ENCODE measurements around the gene C1orf21.

- TF ChIP-seq CTCF (conservative IDR thresholded peaks at IDR 0.05 in 1 of 2, IDR thresholded peaks at IDR 0.05 in 1 of 2; ENCODE audit: low read depth in 1 of 2, low read length in 2 of 2) (no peak), EZH2 (IDR thresholded peaks at IDR 0.05; ENCODE audit: low read length, missing control alignments) (no peak)
Observed at GRCh38 chr1:184635980-184636431, 249.2 kb downstream of the C1orf21 start.

All from fibroblast of lung (primary cell).